Adrenal gland (tissue), 5 donors: Measurements from ENCODE around the gene OSBP.

Experiments
- POLR2A ChIP-seq, 2 donors: fragments of 450-650 bp; IDR thresholded peaks; one replicate each; pipeline ENCODE4 v1.6.1; 2017; ENCODE audit warnings: antibody characterized with exemption in 2 of 2, mild to moderate bottlenecking in 2 of 2, moderate library complexity in 1 of 2
- TF ChIP-seq, protein P1 (sequence below), 6 experiments: fragments of 450-650 bp in 4 of 6; fragments of 200-600 bp in 2 of 6; sonication (generic) in 1 of 6; IDR thresholded peaks; 1 replicate in 5 of 6; 2 replicates in 1 of 6; pipeline versions ENCODE4 v1.5.1 to v1.8.0; 2016 to 2021; ENCODE audit warnings: antibody characterized with exemption in 6 of 6, mild to moderate bottlenecking in 2 of 6, moderate library complexity in 1 of 6
- donor health status: DM: no; HTN: no; CAD: no.

DNA sequence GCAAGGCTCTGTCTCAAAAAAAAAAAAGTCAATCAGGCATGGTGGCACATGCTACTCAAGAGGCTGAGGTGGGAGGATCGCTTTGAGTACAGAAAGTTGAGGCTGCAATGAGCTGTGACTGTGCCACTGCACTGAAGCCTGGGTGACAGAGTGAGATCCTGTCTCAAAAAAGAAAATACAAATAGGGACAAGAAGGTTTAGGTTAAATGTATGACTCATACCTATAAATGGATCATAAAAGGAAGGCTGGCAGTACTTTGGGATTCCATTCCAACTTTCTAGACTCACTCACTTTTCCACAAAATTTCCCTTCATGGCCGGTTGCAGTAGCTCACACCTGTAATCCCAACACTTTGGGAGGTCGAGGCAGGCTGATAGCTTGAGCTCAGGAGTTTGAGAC, 25.6 kb upstream of the OSBP start:
- TF ChIP-seq, protein P1, sequence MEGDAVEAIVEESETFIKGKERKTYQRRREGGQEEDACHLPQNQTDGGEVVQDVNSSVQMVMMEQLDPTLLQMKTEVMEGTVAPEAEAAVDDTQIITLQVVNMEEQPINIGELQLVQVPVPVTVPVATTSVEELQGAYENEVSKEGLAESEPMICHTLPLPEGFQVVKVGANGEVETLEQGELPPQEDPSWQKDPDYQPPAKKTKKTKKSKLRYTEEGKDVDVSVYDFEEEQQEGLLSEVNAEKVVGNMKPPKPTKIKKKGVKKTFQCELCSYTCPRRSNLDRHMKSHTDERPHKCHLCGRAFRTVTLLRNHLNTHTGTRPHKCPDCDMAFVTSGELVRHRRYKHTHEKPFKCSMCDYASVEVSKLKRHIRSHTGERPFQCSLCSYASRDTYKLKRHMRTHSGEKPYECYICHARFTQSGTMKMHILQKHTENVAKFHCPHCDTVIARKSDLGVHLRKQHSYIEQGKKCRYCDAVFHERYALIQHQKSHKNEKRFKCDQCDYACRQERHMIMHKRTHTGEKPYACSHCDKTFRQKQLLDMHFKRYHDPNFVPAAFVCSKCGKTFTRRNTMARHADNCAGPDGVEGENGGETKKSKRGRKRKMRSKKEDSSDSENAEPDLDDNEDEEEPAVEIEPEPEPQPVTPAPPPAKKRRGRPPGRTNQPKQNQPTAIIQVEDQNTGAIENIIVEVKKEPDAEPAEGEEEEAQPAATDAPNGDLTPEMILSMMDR (IDR thresholded peaks at IDR 0.05), result no peak
- TF ChIP-seq POLR2A (IDR thresholded peaks at IDR 0.05), result no peak
